Lung (tissue), 12 donors: ENCODE results near the gene UTP11. TPM values are rescaled to one million over a fixed set of nuclear protein-coding genes. Genes with fewer than 3 reads are reported as not detected.
A peak's percentile ranks its signal among the peaks of the same experiment; 100 is the strongest.

Experiments used
- ATAC-seq: fragments of 200-7000 bp; cut with Tn5 transposase; one replicate; pipeline ENCODE4 v1.9.1; 2020; ENCODE audit warnings: moderate number of reproducible peaks; ENCODE audit not compliant: insufficient read depth, low FRiP score
- DNase-seq, 3 donors: peaks; one replicate each; pipeline ENCODE4 v3.0.0-alpha.2; 2013 to 2017
- H3K27ac ChIP-seq, 2 donors: one replicate each; pipeline ENCODE4 v1.5.1; 2013; ENCODE audit warnings: mild to moderate bottlenecking in 2 of 2, moderate library complexity in 2 of 2, control low read depth in 1 of 2, inconsistent platforms in 1 of 2, low read depth in 1 of 2, low read length in 1 of 2
- H3K27me3 ChIP-seq, 3 donors: one replicate each; pipeline ENCODE4 v1.5.1; 2013; ENCODE audit warnings: low read length in 2 of 3; ENCODE audit not compliant: control insufficient read depth in 3 of 3, insufficient read depth in 3 of 3
- H3K36me3 ChIP-seq, 4 donors: one replicate each; pipeline ENCODE4 v1.5.1; 2013; ENCODE audit warnings: low read length in 4 of 4, mild to moderate bottlenecking in 1 of 4, moderate library complexity in 1 of 4; ENCODE audit not compliant: control insufficient read depth in 4 of 4, insufficient read depth in 4 of 4
- H3K4me1 ChIP-seq, 5 donors: one replicate each; pipeline ENCODE4 v1.5.1; 2013; ENCODE audit warnings: low read length in 5 of 5, mild to moderate bottlenecking in 2 of 5, moderate library complexity in 1 of 5; ENCODE audit not compliant: control insufficient read depth in 5 of 5, insufficient read depth in 5 of 5
- H3K4me3 ChIP-seq: one replicate; pipeline ENCODE4 v1.5.1; 2013; ENCODE audit warnings: mild to moderate bottlenecking, control low read depth, moderate library complexity
- H3K9ac ChIP-seq, 2 donors: one replicate each; pipeline ENCODE4 v1.5.1; 2013; ENCODE audit warnings: low read length in 2 of 2, control low read depth in 1 of 2; ENCODE audit not compliant: insufficient read depth in 1 of 2
- H3K9me3 ChIP-seq, 4 donors: one replicate each; pipeline ENCODE4 v1.5.1; 2013; ENCODE audit warnings: low read length in 3 of 4, mild to moderate bottlenecking in 1 of 4, moderate library complexity in 1 of 4; ENCODE audit not compliant: control insufficient read depth in 4 of 4, insufficient read depth in 3 of 4
- CTCF ChIP-seq: IDR thresholded peaks from 2 replicates; pipeline ENCODE4 v1.5.1; 2012; ENCODE audit warnings: mild to moderate bottlenecking; ENCODE audit errors: control extremely low read depth, extremely low read depth
- WGBS, 2 donors: extraction: QIAGEN DNeasy Blood & Tissue Kit; methylation state at CpG; one replicate each; pipeline ENCODE4 v1.1.7; 2013; 5-methylcytosine and 5-hydroxymethylcytosine counted together
- polyA plus RNA-seq, 2 donors: library from polyadenylated mRNA; stranded (reverse); fragments of 200-250 nt; gene quantifications; one replicate each; pipeline ENCODE4 v1.2.1, GENCODE V29; 2013
- total RNA-seq, 2 donors: library from RNA; depleted of rRNA in 1 of 2; stranded (reverse); fragments of >200 nt in 1 of 2; gene quantifications; one replicate each; pipeline ENCODE4 v1.2.1, GENCODE V29; 2014 to 2021
- donor health status: control.
- donor health status: control.
- donor health status: Bipolar disorder and iron deficiency.
- donor health status: healthy.
- donor health status: DM: yes; HTN: yes; CAD: no.

UTP11 gene
- total and polyA plus RNA-seq, 4 donors: 27.3 to 33.7 (median 31.1) TPM

- Histone ChIP-seq H3K4me3 (no peak overlapping the region), H3K4me1 (peaks cover 0 to 64% (median 35%) of the 10 kb centered on the region in 5 donors), H3K27ac (peak overlapping the region; percentile 75 to 95), H3K9me3 (peaks cover 0 to 2% (median 0%) of the 10 kb centered on the region in 4 donors), H3K9ac (no peak overlapping the region), H3K27me3 (no peaks in the 10 kb centered on the region), H3K36me3 (peaks cover 0 to 10% (median 8%) of the 10 kb centered on the region in 4 donors)
- DNase-seq: peak; percentile 73 to 84 (median 81)
- no peak for TF ChIP-seq CTCF
- 37 to 47% methylated on average over 13 of the region's 13 CpGs for WGBS, 2 donors
- ATAC-seq: no peak
Observed at GRCh38 chr1:38000529-38001455, 11.7 kb upstream of the UTP11 start.

- Histone ChIP-seq H3K36me3 (peaks cover 0 to 3% (median 1%) of the 10 kb centered on the region in 4 donors), H3K4me1 (peaks cover 0 to 54% (median 34%) of the 10 kb centered on the region in 5 donors), H3K4me3 (peak overlapping the region; percentile 63), H3K27me3 (no peaks in the 10 kb centered on the region), H3K27ac (peak overlapping the region in 1 of 2 donors; percentile 9), H3K9me3 (peaks cover 0 to 2% (median 0%) of the 10 kb centered on the region in 4 donors), H3K9ac (no peak overlapping the region)
- no peak for TF ChIP-seq CTCF
- DNase-seq (no peak), ATAC-seq (no peak)
- 70 to 80% methylated on average over 8 of the region's 8 CpGs for WGBS, 2 donors
Observed at GRCh38 chr1:38003261-38004250, 9.0 kb upstream of the UTP11 start.

- Histone ChIP-seq H3K4me3 (peak overlapping the region; percentile 63), H3K27ac (peak overlapping the region in 1 of 2 donors; percentile 43), H3K27me3 (no peaks in the 10 kb centered on the region), H3K9ac (peak overlapping the region in 1 of 2 donors; percentile 76), H3K9me3 (no peaks in the 10 kb centered on the region), H3K36me3 (no peaks in the 10 kb centered on the region), H3K4me1 (peaks cover 0 to 44% (median 27%) of the 10 kb centered on the region in 5 donors)
- 5 to 9% methylated on average over 26 of the region's 26 CpGs for WGBS, 2 donors
- DNase-seq (peak in 1 of 3 donors; percentile 32), ATAC-seq (no peak)
- no peak for TF ChIP-seq CTCF
Observed at GRCh38 chr1:38004284-38005108, 8.0 kb upstream of the UTP11 start.
